Measurements from ENCODE around the gene CRK.

DNA sequence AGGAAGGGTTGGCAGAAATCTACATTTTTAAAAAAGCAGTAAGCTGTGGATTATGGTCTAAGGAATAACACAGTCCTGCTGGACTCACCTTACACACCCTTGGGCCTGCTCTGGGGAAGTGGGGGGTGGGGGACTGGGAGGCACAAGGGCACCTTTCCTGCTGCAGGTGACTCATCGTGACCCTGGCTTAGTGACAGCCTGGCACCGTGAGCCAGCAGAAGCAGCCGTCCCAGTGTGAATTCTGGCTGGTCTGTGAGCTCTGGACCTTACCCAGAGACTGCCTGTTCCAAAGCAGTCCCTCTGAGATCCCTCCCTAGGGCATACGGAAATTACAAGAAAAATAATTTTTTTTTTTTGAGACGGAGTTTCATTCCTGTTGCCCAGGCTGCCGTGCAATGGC, 4.2 kb upstream of the CRK start:
- TF ChIP-seq, protein P1, sequence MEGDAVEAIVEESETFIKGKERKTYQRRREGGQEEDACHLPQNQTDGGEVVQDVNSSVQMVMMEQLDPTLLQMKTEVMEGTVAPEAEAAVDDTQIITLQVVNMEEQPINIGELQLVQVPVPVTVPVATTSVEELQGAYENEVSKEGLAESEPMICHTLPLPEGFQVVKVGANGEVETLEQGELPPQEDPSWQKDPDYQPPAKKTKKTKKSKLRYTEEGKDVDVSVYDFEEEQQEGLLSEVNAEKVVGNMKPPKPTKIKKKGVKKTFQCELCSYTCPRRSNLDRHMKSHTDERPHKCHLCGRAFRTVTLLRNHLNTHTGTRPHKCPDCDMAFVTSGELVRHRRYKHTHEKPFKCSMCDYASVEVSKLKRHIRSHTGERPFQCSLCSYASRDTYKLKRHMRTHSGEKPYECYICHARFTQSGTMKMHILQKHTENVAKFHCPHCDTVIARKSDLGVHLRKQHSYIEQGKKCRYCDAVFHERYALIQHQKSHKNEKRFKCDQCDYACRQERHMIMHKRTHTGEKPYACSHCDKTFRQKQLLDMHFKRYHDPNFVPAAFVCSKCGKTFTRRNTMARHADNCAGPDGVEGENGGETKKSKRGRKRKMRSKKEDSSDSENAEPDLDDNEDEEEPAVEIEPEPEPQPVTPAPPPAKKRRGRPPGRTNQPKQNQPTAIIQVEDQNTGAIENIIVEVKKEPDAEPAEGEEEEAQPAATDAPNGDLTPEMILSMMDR (conservative IDR thresholded peaks at IDR 0.05; ENCODE audit: low read depth, low read length), result no peak
- no peak for TF ChIP-seq EZH2 (IDR thresholded peaks at IDR 0.05; ENCODE audit: low read length, unreplicated experiment)

Measured in PC-3 (cell line).